Lower leg skin (tissue), 3 donors: Measurements from ENCODE around the gene CTDSP2.

ENCODE experiments used
- CTCF ChIP-seq, 3 donors: fragments of 450-650 bp; IDR thresholded peaks; one replicate each; pipeline ENCODE4 v1.5.1; 2016; ENCODE audit warnings: antibody characterized with exemption in 3 of 3, mild to moderate bottlenecking in 3 of 3, moderate library complexity in 2 of 3
- POLR2A ChIP-seq, 2 donors: fragments of 450-650 bp; IDR thresholded peaks; one replicate each; pipeline ENCODE4 v1.6.1; 2016 to 2017; ENCODE audit warnings: antibody characterized with exemption in 2 of 2, mild to moderate bottlenecking in 1 of 2, moderate library complexity in 1 of 2

- no peak for TF ChIP-seq CTCF (IDR thresholded peaks at IDR 0.05)
- no peak for TF ChIP-seq POLR2A (IDR thresholded peaks at IDR 0.05)
These were observed 68.6 kb downstream of the CTDSP2 start for GRCh38 chr12:57777911-57778310.
